Measurements from ENCODE around the gene ZNF496.
"Not testable (repeated sequence)": the region's sequence is repeated elsewhere in the genome, so short reads cannot be mapped to it uniquely, and the experiment has no call there.

The ZNF496 gene

DNA sequence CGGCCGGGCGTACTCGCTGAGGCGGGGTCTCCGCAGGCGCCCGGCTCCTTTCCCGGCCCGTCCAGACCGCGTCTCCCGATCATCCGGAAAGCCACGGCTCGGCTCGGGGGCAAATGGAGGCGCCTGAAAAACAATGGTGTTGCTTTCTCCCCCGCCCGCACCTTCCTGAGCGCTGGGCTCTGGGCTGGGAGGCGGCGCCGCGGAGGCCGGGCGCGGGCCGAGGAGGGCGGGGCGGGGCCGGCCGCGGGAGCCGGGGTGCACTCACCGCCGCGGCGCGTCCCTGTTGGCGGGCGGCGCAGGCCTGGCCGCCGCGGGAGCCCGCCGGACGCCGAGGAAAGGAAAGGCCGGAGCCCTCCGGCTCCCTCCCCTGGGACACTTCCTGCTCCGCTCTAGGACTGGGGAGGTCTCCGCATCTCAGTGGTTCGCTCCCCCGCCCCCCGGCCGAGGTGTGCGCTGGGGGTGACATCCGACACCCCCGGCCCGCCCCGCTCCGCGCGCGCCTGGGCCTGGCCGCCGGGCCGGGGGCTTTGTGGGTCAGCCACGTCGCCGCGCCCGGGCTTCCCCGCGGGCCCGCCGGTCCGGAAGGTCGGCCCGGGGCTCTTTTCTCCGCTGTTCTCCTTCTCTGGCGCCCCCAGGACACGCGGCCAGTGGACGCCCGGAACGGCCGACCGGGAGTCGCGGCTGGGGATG is at the start of gene ZNF496:
Gene ZNF496 (minus strand): TSS at position 343 of the 690 bp plus-strand sequence. CDS start 2,289 bp downstream, outside the sequence.
- peak; percentile 73 to 82 (median 81) for DNase-seq

DNA sequence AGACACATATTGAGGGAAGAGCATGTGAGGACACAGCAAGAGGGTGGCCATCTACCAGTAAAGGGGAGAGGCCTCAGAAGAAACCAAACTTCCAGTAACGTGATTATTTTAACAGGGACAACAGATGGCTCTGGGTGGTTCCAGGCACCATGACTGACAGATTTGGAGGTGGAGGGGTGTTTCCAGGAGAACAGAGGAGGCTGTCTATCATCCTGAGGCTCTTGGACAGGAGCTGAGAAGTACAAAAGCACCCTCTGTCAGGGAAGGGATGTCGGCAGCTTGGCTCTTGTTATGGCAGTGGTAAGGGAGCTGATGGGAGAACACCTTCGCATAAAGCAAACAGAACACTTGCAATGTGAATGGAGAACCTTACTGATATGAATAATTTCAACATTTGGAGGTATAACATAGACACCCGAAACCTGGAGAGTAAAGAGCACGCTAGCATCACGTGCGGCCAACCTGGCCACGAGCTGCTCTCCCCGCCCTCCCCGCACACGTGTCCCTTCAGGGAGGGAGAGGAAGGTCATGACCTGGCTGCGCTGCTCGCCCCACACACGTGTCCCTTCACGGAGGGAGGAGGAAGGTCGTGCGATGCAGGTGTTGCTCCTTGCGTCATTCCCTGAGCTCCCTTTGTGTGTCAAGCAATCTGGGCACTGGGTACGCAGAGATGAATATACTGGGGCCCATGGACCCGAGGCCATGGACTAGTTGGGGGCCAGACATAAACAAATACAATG is 46.8 kb upstream of the ZNF496 start:
- no peak for DNase-seq

DNA sequence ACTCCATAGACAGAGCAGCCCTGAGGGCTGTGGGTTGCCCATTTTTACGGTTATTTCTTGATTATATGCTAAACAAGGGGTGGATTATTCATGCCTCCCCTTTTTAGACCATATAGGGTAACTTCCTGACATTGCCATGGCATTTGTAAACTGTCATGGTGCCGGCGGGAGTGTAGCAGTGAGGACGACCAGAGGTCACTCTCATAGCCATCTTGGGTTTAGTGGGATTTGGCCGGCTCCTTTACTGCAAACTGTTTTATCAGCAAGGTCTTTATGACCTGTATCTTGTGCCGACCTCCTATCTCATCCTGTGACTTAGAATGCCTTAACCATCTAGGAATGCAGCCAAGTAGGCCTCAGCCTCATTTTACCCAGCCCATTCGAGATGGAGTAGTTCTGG is 46.0 kb upstream of the ZNF496 start:
- not testable (repeated sequence) for DNase-seq

DNA sequence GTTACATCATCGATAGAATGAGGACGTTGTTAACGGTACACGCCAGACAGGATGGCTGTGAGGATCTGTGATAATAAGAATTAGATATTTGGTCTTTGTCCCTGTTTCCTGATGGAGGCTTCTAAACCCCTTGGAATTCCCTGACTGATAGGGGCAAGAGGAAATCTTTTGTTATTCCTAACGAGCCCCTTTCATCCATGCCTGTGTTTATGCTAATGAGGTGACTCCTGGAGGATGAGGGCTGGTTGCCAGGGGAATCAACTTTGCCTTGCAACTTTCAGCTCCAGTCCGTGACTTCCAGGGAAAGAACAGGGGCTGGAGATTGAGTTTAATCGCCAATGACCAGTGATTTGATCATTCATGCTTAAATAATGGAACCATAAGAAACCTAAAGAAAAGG is 45.0 kb upstream of the ZNF496 start:
- peak in 1 of 3 experiments; percentile 4 for DNase-seq

DNA sequence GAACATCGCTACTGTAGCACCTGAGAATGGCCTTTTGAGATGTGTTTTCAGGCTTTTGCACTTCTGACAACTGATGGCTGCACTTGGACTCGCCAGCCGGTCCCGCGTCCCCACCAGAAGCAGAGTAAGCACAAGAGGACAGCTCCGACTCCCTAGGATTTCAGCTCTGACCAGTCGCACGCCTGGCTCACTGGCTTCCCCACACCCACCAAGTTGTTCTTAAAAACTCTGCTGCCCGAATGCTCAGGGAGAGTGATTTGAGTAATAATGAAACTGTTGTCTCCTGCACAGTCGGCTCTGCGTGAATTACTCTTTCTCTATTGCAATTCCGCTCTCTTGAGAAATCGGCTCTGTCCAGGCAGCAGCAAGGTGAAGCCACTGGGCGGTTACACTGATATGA is 44.1 kb upstream of the ZNF496 start:
- no peak for DNase-seq

DNA sequence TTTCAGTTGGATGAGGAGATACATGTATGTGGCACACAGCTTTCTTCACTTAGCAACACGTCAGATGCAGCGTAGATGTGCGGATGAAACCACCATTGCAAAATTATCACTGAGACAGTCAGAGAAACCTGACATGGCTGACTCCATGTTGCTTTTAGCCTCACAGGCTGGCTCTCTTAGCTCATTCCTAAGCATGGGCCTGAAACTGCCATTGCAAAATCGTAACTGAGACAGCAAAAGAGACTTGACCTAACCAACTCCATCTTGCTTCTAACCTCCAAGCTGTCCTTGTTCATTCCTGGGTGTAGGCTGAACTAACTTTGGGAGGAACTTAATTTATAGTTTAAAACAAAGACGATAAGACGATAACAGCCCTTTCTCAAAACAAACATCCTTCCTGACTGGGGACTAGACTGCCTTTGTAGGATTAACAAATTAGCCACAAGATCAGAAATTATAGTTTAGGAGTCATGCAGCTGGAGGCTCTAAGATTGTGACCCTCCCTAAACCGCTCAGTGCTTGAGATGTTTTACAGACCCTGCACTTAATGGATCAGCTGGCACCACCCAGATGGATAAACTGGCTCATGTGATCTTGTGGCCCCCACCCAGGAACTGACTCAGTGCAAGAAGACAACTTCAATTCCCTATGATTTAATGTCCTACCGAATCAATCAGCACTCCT is 43.1 kb upstream of the ZNF496 start:
- not testable (repeated sequence) for DNase-seq

DNA sequence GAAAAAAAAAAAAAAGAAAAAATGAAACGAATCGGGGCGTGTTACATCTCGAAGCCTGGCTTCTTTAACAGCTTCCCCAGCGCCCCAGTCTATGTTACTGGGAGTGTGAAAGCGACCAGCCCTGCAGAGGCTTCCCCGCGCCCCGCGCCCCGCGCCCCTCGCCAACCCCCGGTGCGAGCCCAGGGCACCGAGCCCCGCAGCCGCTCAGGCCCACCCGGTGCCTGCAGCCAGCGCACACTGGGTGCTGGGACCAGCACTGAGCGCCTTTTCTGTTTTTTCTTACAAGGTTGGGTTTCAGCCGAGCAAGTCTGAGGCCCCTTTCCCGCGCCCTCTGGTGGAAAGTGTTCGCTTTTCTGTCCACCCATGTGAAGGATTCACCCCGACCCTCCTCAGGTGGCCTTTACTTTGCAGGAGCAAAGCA is 42.1 kb upstream of the ZNF496 start:
- peak in 1 of 3 experiments; percentile 9 for DNase-seq

DNA sequence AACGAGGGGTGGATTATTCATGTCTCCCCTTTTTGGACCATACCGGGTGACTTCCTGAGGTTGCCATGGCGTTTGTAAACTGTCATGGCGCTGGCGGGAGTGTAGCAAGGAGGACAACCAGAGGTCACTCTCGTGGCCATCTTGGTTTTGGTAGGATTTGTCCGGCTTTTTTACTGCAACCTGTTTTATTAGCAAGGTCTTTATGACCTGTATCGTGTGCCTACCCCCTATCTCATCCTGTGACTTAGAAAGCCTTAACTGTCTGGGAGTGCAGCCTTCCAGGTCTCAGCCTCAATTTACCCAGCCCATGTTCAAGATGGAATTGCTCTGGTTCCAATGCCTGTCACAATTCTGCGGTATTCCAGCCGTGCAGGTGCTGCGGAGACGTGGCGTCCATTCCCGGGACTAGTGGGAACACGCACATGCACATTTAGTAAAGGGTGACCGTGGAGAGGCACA is 40.2 kb upstream of the ZNF496 start:
- no peak for DNase-seq

DNA sequence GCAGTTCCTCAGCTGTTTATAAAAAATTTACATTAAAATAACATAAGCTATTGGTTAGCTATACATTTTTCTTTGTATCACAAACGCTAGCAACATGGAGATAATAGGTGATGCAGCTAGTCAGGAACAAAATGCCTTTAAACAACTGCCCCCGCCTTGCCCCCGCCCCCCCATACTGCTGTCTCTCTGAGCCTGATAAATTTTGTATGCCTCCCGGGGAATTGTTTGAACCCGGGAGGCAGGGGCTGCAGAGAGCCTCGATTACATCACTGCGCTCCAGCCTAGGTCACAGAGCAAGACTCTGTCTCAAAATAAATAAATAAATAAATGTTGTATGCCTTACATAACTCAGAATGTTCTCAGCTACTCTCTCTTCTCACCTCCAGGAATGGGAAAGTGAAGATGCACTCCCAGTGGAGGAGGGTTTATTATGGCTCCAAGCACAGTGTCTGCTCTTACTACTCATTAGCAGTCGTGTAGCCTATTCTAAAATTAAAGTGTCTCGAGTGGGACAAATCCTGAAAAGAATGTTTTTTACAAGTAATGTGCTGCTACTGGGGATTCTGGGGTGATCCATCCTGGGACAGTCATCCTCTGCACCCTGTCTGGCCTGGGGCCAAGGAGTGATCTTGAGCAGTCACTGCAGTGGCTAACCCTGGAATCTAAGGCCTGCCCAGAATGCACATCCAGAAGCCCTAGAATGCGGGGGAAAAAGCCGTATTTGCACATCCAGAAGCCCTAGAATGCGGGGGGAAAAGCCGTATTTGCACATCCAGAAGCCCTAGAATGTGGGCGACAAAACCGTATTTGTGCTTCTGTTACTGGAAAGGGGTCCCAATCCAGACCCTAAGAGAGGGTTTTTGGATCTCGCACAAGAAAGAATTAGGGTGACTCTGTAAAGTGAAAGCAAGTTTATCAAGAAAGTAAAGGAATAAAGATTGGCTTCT is 39.4 kb upstream of the ZNF496 start:
- no peak for DNase-seq

DNA sequence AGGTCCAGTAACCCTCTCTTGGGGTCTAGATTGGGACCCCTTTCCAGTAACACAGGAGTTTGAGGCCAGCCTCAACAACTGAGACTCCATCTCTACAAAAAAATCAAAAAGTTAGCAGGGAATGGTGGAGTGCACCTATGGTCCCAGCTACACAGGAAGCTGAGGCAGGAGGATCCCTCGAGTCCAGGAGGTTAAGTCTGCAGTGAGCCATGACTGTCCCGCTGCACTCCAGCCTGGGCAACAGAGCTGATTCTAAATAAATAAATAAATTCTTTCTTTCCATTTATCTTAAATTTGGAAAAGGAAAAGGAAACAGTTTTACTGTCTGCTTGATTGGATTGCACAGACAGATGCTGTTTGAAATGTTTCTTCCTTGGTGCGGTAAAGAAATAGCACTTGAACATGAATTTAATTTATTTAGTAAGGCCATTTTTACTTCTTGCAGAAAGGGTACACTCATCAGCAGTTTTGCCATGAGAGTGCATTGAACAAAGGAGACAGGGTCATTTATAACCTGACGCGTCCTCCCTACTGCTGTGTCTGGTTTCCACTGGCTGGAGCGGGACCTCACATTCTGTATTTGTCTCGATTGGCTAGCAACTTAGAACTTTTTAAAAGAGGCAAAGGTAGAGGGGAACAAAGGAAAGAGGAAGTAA is 37.0 kb upstream of the ZNF496 start:
- DNase-seq, result no peak

DNA sequence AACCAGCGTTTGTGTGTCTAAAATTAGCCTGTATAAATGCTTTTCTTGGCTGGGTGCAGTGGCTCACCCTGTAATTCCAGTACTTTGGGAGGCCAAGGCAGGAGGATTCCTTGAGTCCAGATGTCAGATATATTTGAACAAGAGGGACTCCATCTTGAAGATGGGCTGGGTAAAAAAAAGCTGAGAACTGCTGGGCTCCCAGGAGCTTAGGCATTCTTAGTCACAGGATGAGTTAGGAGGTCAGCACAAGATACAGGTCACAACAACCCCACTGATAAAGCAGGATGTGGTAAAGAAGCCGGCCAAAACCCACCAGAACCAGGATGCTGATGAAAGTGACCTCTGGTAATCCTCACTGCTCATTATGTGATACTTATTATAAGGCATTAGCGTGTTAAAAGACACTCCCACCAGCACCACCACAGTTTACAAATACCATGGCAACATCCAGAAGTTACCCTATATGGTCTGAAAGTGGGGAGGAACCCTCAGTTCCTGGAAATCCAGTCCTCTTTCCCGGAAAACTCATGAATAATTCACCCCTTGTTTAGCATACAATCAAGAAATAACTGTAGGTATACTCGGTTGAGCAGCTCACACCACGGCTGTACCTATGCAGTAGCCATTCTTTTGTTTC is 36.2 kb upstream of the ZNF496 start:
- no peak for DNase-seq

DNA sequence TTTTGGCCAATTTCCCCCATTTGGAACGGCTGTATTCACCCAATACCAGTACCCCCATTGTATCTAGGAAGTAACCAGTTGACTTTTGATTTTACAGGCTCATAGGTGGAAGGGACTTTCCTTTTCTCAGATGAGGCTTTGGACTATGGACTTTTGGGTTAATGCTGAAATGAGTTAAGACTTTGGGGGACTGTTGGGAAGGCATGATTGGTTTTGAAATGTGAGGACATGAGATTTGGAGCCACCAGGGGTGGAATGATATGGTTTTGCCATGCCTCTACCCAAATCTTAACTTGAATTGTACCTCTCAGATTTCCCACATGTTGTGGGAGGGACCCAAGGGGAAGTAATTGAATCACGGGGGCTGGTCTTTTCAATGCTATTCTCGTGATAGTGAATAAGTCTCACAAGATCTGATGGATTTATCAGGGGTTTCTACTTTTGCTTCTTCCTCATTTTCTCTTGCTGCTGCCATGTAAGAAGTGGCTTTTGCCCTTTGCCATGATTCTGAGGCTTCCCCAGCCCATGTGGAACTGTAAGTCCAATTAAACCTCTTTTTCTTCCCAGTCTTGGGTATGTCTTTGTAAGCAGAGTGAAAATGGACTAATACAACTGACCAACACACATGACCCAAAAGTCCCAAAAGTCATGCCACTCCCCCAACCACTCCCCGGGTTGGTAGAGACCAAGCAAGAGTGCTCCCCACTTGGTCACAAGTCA is 35.4 kb upstream of the ZNF496 start:
- no peak for DNase-seq

DNA sequence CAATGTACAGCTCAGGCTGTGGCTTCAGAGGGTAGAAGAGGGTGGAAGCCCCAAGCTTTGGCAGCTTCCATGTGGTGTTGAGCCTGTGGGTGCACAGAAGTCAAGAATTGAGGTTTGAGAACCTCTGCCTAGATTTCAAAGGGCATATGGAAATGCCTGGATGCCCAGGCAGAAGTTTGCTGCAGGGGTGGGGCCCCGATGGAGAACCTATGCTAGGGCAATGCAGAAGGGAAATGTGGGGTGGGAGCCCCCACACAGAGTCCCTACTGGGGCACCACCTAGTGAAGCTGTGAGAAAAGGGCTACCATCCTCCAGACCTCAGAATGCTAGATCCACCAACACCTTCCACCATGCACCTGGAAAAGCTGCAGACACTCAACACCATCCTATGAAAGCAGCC is 34.7 kb upstream of the ZNF496 start:
- not testable (repeated sequence) for DNase-seq

DNA sequence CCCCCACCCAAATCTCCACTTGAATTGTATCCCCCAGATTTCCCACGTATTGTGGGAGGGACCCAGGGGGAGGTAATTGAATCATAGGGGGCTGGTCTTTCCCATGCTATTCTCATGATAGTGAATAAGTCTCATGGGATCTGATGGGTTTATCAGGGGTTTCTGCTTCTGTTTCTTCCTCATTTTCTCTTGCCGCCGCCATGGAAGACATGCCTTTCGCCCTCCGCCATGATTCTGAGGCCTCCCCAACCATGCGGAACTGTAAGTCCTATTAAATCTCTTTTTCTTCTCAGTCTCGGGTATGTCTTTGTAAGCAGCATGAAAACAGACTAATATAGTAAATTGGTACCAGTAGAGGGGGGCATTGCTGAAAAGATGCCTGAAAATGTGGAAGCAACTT is 33.4 kb upstream of the ZNF496 start:
- DNase-seq, result no peak

DNA sequence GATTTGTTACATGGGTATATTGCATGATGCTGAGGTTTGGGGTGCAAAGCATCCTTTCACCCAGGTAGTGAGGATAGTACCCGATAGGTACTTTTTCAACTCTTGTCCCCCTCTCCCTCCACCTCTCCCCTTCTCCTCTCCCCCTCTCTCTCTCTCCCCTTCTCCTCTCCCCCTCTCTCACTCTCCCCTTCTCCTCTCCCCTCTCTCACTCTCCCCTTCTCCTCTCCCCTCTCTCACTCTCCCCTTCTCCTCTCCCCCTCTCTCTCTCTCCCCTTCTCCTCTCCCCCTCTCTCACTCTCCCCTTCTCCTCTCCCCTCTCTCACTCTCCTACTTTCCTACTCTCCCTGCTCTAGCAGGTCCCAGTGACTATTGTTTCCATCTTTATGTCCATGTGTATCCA is 31.3 kb upstream of the ZNF496 start:
- DNase-seq, result not testable (repeated sequence)

DNA sequence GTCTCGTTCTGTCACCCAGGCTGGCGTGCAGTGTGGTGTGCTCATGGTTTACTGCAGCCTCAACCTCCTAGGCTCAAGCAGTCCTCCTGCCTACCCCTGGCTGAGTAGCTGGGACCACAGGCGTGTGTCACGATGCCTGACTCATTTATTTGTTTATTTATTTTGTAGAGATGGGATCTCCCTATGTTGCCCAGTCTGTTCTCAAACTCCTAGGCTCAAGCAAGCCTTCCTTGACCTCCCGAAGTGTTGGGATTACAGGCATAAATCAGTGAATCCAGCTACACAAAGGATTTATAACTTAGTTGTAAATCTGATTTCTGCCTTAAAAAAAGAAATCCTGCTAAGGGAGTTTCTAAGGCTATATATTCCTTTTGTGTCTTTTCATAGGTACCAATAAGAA is 30.5 kb upstream of the ZNF496 start:
- DNase-seq, result no peak

DNA sequence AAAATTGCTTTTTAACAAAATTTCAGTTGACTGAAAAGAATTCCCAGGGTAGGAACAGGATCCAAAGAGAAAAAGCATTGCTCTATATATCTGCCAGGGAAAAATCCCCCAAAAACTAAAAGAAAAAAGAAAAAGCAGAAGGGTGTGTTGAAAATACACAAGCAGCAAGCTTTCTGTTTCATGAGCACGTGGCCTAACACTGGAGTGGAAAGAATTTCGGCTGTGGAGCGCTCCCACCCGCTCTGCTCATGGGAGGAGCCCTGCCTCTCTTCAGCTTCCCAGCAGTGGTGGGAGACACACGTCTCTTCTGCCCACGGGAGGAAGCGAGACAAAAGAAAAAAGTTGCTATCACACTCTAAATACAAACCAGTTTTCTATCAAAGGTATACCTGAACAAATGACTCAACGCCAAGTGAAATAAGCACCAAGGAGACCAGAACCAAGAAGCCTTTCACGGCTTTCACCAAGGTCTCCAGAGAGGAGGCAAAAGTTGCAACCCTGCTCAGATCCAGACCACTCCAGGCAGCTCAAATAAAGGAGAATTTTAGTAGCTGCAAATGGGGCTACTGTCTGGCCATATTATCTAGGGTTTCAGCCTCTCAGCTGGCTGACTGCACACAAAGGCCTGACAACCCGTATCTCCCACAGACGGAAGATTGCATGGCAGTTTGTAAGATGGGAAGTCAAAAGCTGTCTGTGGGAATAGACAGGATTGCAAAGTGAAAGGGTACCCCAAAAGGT is 29.5 kb upstream of the ZNF496 start:
- DNase-seq, result no peak

DNA sequence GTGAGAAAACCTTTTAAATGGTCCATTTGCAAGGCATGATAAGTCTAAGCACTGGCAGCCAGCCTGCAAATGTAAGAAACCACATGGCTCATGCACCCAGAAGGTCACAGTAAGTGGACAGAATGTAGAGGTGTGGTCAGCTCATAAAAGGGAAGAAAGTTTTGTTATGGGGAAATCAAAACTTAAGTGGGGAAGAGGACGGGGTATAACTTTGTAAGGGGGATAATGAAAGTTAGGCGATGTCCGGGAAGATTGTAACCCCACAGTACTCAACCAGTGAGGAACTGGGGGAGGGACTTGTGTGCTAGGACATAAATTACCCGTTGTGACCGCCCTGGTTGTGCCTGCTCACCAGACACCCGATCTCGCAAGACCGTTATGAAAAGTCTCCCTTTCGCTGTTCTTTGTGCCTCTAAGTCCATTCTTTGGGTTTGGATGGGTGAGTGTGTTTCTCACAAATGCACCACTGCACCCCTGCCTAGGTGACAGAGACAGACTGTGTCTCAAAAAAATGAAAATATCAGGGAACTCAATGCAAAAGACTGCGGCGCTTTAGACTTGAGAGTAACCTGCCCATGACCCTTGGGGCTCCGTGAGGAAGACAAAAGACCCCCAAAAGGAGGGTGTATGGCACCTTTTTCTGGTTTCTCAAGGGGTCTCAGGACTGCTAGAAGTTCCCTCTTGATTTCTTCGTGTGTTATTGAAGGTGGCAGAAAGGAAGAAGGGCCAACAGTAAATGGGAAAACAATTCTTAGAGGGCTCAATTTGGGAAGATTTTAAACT is 28.6 kb upstream of the ZNF496 start:
- no peak for DNase-seq

DNA sequence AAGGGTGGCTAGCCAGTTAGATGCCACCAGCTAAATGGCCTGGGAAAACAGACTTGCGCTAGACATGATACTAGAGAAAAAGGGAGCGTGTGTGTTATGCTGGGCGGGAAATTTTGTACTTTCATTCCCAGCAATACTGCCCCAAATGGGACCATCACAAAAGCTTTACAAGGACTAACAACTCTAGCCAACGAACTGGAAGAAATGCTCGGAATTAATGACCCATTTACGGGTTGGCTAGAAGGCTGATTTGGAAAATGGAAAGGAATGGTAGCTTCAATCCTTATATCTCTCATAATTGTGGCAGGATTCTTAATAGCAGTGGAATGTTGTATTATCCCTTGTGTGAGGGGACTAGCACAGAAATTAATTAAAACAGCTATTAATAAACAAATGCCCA is 27.9 kb upstream of the ZNF496 start:
- no peak for DNase-seq
